HUES64 (cell line): Measurements from ENCODE around the gene SMARCC1.
"Not testable (repeated sequence)": the region's sequence is repeated elsewhere in the genome, so short reads cannot be mapped to it uniquely, and the experiment has no call there.

Experiments
- H3K27ac ChIP-seq: 2 replicates; pipeline ENCODE4 v1.7.0; 2013; ENCODE audit warnings: low read depth, low read length, inconsistent platforms
- H3K27me3 ChIP-seq: 2 replicates; pipeline ENCODE4 v1.6.1; 2013; ENCODE audit warnings: mild to moderate bottlenecking, low read length; ENCODE audit not compliant: insufficient read depth
- H3K36me3 ChIP-seq: 2 replicates; pipeline ENCODE4 v1.6.1; 2013; ENCODE audit warnings: mild to moderate bottlenecking, low read length; ENCODE audit not compliant: insufficient read depth
- H3K4me1 ChIP-seq: 2 replicates; pipeline ENCODE4 v1.6.1; 2013; ENCODE audit warnings: mild to moderate bottlenecking, low read length, moderate library complexity; ENCODE audit not compliant: insufficient read depth
- H3K4me3 ChIP-seq: 2 replicates; pipeline ENCODE4 v1.5.1; 2013; ENCODE audit warnings: mild to moderate bottlenecking, low read length, moderate library complexity
- H3K9ac ChIP-seq: 2 replicates; pipeline ENCODE4 v1.6.1; 2013; ENCODE audit warnings: mild to moderate bottlenecking, low read depth, low read length
- H3K9me3 ChIP-seq: 2 replicates; pipeline ENCODE4 v1.6.1; 2013; ENCODE audit warnings: low read depth, low read length; ENCODE audit not compliant: insufficient read depth
- WGBS: fragments of 150-250, 120-280 bp; methylation state at CpG from one replicate; pipeline ENCODE4 v1.1.7; 2013; ENCODE audit warnings: missing lambda C conversion rate; 5-methylcytosine and 5-hydroxymethylcytosine counted together

Gene SMARCC1

GRCh38 chr3:47762233-47762632 is 19.5 kb downstream of the SMARCC1 start:
- Histone ChIP-seq H3K27ac (no peak overlapping the region), H3K4me1 (no peaks in the 10 kb centered on the region), H3K9ac (no peak overlapping the region), H3K4me3 (no peak overlapping the region), H3K27me3 (no peaks in the 10 kb centered on the region), H3K36me3 (peaks cover 71% of the 10 kb centered on the region), H3K9me3 (no peaks in the 10 kb centered on the region)
- 69% methylated on average over 4 of the region's 4 CpGs for WGBS

GRCh38 chr3:47761046-47761445 is 20.6 kb downstream of the SMARCC1 start:
- no peaks in the 10 kb centered on the region for H3K4me1 ChIP-seq
- no peaks in the 10 kb centered on the region for H3K9me3 ChIP-seq
- peaks cover 75% of the 10 kb centered on the region for H3K36me3 ChIP-seq
- 95% methylated on average over 4 of the region's 4 CpGs for WGBS
- no peaks in the 10 kb centered on the region for H3K27me3 ChIP-seq
- H3K27ac ChIP-seq, result no peak overlapping the region
- H3K4me3 ChIP-seq, result no peak overlapping the region
- H3K9ac ChIP-seq, result no peak overlapping the region

- H3K4me1 ChIP-seq, H3K27me3 ChIP-seq, H3K9ac ChIP-seq, H3K4me3 ChIP-seq, H3K9me3 ChIP-seq, H3K27ac ChIP-seq: not testable (repeated sequence)
- WGBS, result 97% methylated on average over 4 of the region's 4 CpGs
- H3K36me3 ChIP-seq, result peaks cover 71% of the 10 kb centered on the region
These were observed 21.5 kb downstream of the SMARCC1 start for GRCh38 chr3:47760207-47760606.

GRCh38 chr3:47758261-47759025 is 23.2 kb downstream of the SMARCC1 start:
- no peaks in the 10 kb centered on the region for H3K27me3 ChIP-seq
- H3K36me3 ChIP-seq, result peaks cover 65% of the 10 kb centered on the region
- H3K27ac ChIP-seq, result no peak overlapping the region
- H3K4me3 ChIP-seq, result no peak overlapping the region
- H3K9me3 ChIP-seq, result no peaks in the 10 kb centered on the region
- 97% methylated on average over 13 of the region's 14 CpGs for WGBS
- H3K4me1 ChIP-seq, result no peaks in the 10 kb centered on the region
- H3K9ac ChIP-seq, result no peak overlapping the region

- Histone ChIP-seq H3K27me3 (no peaks in the 10 kb centered on the region), H3K9ac (no peak overlapping the region), H3K4me3 (no peak overlapping the region), H3K4me1 (no peaks in the 10 kb centered on the region), H3K36me3 (peaks cover 61% of the 10 kb centered on the region), H3K9me3 (no peaks in the 10 kb centered on the region), H3K27ac (no peak overlapping the region)
- WGBS, result 96% methylated on average over 3 of the region's 3 CpGs
These were observed 29.0 kb downstream of the SMARCC1 start for GRCh38 chr3:47752716-47753115.

GRCh38 chr3:47750811-47751354 is 30.8 kb downstream of the SMARCC1 start:
- not testable (repeated sequence) for H3K27ac ChIP-seq, H3K4me3 ChIP-seq, H3K27me3 ChIP-seq, H3K9me3 ChIP-seq, H3K9ac ChIP-seq, H3K4me1 ChIP-seq
- 99% methylated on average over 12 of the region's 12 CpGs for WGBS
- peaks cover 55% of the 10 kb centered on the region for H3K36me3 ChIP-seq

- Histone ChIP-seq H3K36me3 (peaks cover 67% of the 10 kb centered on the region), H3K9ac (no peak overlapping the region), H3K27me3 (no peaks in the 10 kb centered on the region), H3K27ac (no peak overlapping the region), H3K9me3 (no peaks in the 10 kb centered on the region), H3K4me1 (no peaks in the 10 kb centered on the region), H3K4me3 (no peak overlapping the region)
- WGBS, result 100% methylated on average over 2 of the region's 3 CpGs
These were observed 34.1 kb downstream of the SMARCC1 start for GRCh38 chr3:47747558-47747957.

- Histone ChIP-seq H3K4me1 (no peaks in the 10 kb centered on the region), H3K9me3 (no peaks in the 10 kb centered on the region), H3K27ac (no peak overlapping the region), H3K36me3 (peaks cover 75% of the 10 kb centered on the region), H3K9ac (no peak overlapping the region), H3K27me3 (no peaks in the 10 kb centered on the region), H3K4me3 (no peak overlapping the region)
- WGBS, result 89% methylated on average over 3 of the region's 3 CpGs
These were observed 35.4 kb downstream of the SMARCC1 start for GRCh38 chr3:47746264-47746663.

- Histone ChIP-seq H3K4me1 (no peaks in the 10 kb centered on the region), H3K27ac (no peak overlapping the region), H3K9me3 (no peaks in the 10 kb centered on the region), H3K9ac (no peak overlapping the region), H3K27me3 (no peaks in the 10 kb centered on the region), H3K4me3 (no peak overlapping the region), H3K36me3 (peaks cover 82% of the 10 kb centered on the region)
- 96% methylated on average over 5 of the region's 5 CpGs for WGBS
These were observed 37.8 kb downstream of the SMARCC1 start for GRCh38 chr3:47743855-47744254.

GRCh38 chr3:47743352-47743751 is 38.3 kb downstream of the SMARCC1 start:
- H3K9ac ChIP-seq, H3K9me3 ChIP-seq, H3K27me3 ChIP-seq, H3K4me1 ChIP-seq, H3K4me3 ChIP-seq, H3K27ac ChIP-seq: not testable (repeated sequence)
- peaks cover 82% of the 10 kb centered on the region for H3K36me3 ChIP-seq
- WGBS, result 92% methylated on average over 6 of the region's 6 CpGs

GRCh38 chr3:47741925-47742324 is 39.8 kb downstream of the SMARCC1 start:
- Histone ChIP-seq H3K9me3 (no peaks in the 10 kb centered on the region), H3K27ac (no peak overlapping the region), H3K36me3 (peaks cover 90% of the 10 kb centered on the region), H3K27me3 (no peaks in the 10 kb centered on the region), H3K4me1 (no peaks in the 10 kb centered on the region), H3K9ac (no peak overlapping the region), H3K4me3 (no peak overlapping the region)
- no CpG with 5 or more reads among the region's 2 CpGs for WGBS
